GM23338 (cell line): ENCODE data around the gene R3HDM1. TPM values are rescaled to one million over a fixed set of nuclear protein-coding genes. Genes with fewer than 3 reads are reported as not detected.
A peak's percentile ranks its signal among the peaks of the same experiment; 100 is the strongest.

ENCODE experiments used
- ATAC-seq: fragments of 200-7000 bp; cut with Tn5 transposase; 3 replicates; pipeline ENCODE4 v1.9.1; 2020
- DNase-seq: peaks from one replicate; pipeline ENCODE4 v3.0.0-alpha.2; 2015; ENCODE audit warnings: low spot score
- H2AFZ ChIP-seq: fragments of 200-600 bp; sonication (generic); 2 replicates; pipeline ENCODE4 v1.8.0; 2016; ENCODE audit warnings: antibody characterized with exemption, mild to moderate bottlenecking, moderate library complexity
- H3F3A ChIP-seq: fragments of 200-600 bp; sonication (generic); replicated peaks from 2 replicates; pipeline ENCODE4 v1.8.0; 2017; ENCODE audit warnings: antibody characterized with exemption, mixed run types, low read depth
- H3K27ac ChIP-seq: fragments of 200-600 bp; sonication (generic); 2 replicates; pipeline ENCODE4 v1.6.1; 2016; ENCODE audit warnings: low read depth
- H3K27me3 ChIP-seq: fragments of 200-600 bp; sonication (generic); 2 replicates; pipeline ENCODE4 v1.8.0; 2016; ENCODE audit warnings: mild to moderate bottlenecking, mixed run types, moderate library complexity; ENCODE audit not compliant: insufficient read depth
- H3K36me3 ChIP-seq: fragments of 200-600 bp; sonication (generic); 2 replicates; pipeline ENCODE4 v1.8.0; 2016; ENCODE audit warnings: mild to moderate bottlenecking; ENCODE audit not compliant: insufficient read depth
- H3K4me1 ChIP-seq: fragments of 200-600 bp; sonication (generic); 2 replicates; pipeline ENCODE4 v1.8.0; 2016; ENCODE audit warnings: mild to moderate bottlenecking, moderate library complexity; ENCODE audit not compliant: insufficient read depth
- H3K4me2 ChIP-seq: fragments of 200-600 bp; sonication (generic); 2 replicates; pipeline ENCODE4 v1.7.1; 2017; ENCODE audit warnings: mixed run types
- H3K4me3 ChIP-seq: fragments of 200-600 bp; sonication (generic); 2 replicates; pipeline ENCODE4 v1.6.1; 2016; ENCODE audit warnings: mixed run types
- H3K79me2 ChIP-seq: fragments of 200-600 bp; sonication (generic); replicated peaks from 2 replicates; pipeline ENCODE4 v1.8.0; 2017; ENCODE audit warnings: mild to moderate bottlenecking; ENCODE audit not compliant: insufficient read depth
- H3K9me2 ChIP-seq: fragments of 200-600 bp; sonication (generic); 2 replicates; pipeline ENCODE4 v1.8.0; 2017; ENCODE audit not compliant: insufficient read depth
- H4K20me1 ChIP-seq: fragments of 200-600 bp; sonication (generic); replicated peaks from 2 replicates; pipeline ENCODE4 v1.8.0; 2017; ENCODE audit warnings: mild to moderate bottlenecking; ENCODE audit not compliant: insufficient read depth
- H3K27ac Mint-ChIP-seq: 2 replicates; pipeline ENCODE4 v1.8.0; 2020; ENCODE audit warnings: inconsistent platforms, mild to moderate bottlenecking, moderate library complexity, mixed read lengths
- H3K27me3 Mint-ChIP-seq: 3 replicates; pipeline ENCODE4 v1.8.0; 2022; ENCODE audit warnings: low read depth, mild to moderate bottlenecking, moderate library complexity, mixed read lengths, inconsistent platforms; ENCODE audit not compliant: insufficient read depth, poor library complexity
- H3K36me3 Mint-ChIP-seq: 3 replicates; pipeline ENCODE4 v1.8.0; 2021; ENCODE audit warnings: low read depth, mild to moderate bottlenecking, inconsistent platforms, moderate library complexity, mixed read lengths
- H3K4me1 Mint-ChIP-seq: 3 replicates; pipeline ENCODE4 v1.8.0; 2020; ENCODE audit warnings: mild to moderate bottlenecking, inconsistent platforms, mixed read lengths
- H3K4me3 Mint-ChIP-seq: 3 replicates; pipeline ENCODE4 v1.8.0; 2021; ENCODE audit warnings: moderate library complexity, mild to moderate bottlenecking, inconsistent platforms, mixed read lengths
- H3K9me3 Mint-ChIP-seq: 3 replicates; pipeline ENCODE4 v1.8.0; 2020; ENCODE audit warnings: moderate library complexity, mild to moderate bottlenecking, inconsistent platforms, mixed read lengths
- CREB1 ChIP-seq: fragments of 250-450 bp; sonication (Bioruptor Pico); IDR thresholded peaks from 2 replicates; pipeline ENCODE4 v1.5.0; 2020; ENCODE audit warnings: low read depth, mild to moderate bottlenecking, moderate library complexity
- CTCF ChIP-seq, 2 experiments: fragments of 200-600 bp in 1 of 2; sonication (generic) in 1 of 2; conservative IDR thresholded peaks; 2 replicates each; pipeline versions ENCODE4 v1.5.1 to v1.6.1; 2016 to 2017; ENCODE audit warnings: antibody characterized with exemption in 2 of 2, low read depth in 2 of 2, mild to moderate bottlenecking in 2 of 2, moderate library complexity in 1 of 2
- EZH2phosphoT487 ChIP-seq: fragments of 200-600 bp; sonication (generic); IDR thresholded peaks from one replicate; pipeline ENCODE4 v1.8.1; 2018; ENCODE audit warnings: antibody characterized with exemption; ENCODE audit not compliant: unreplicated experiment
- NANOG ChIP-seq: IDR thresholded peaks from 2 replicates; pipeline ENCODE4 v1.6.1; 2016; ENCODE audit warnings: antibody characterized with exemption, borderline replicate concordance
- ZNF114 ChIP-seq: fragments of 250-450 bp; sonication (Bioruptor Pico); IDR thresholded peaks from 2 replicates; pipeline ENCODE4 v1.5.0; 2020; ENCODE audit warnings: mild to moderate bottlenecking, moderate library complexity
- ZNF462 ChIP-seq: fragments of 250-450 bp; sonication (Bioruptor Pico); IDR thresholded peaks from 2 replicates; pipeline ENCODE4 v1.5.0; 2020; ENCODE audit warnings: mild to moderate bottlenecking, moderate library complexity
- polyA plus RNA-seq: library from polyadenylated mRNA; unstranded; fragments of >200 nt; fragmentation: Nextera tagmentation; extraction: Ambion mirVana; gene quantifications from 2 replicates; pipeline ENCODE4 v1.2.1, GENCODE V29; 2016
- total RNA-seq: library from RNA; depleted of rRNA; stranded (reverse); fragments of >200 nt; shearing (Covaris generic); gene quantifications from 2 replicates; pipeline ENCODE4 v1.2.3, GENCODE V29; 2014
- TF ChIP-seq, protein P1 (sequence below): IDR thresholded peaks from one replicate; pipeline ENCODE4 v1.6.1; 2018; ENCODE audit warnings: antibody characterized with exemption; ENCODE audit not compliant: unreplicated experiment

R3HDM1 gene
- total and polyA plus RNA-seq, 2 experiments from 2014 or later: 63.1 to 88.8 TPM

DNA sequence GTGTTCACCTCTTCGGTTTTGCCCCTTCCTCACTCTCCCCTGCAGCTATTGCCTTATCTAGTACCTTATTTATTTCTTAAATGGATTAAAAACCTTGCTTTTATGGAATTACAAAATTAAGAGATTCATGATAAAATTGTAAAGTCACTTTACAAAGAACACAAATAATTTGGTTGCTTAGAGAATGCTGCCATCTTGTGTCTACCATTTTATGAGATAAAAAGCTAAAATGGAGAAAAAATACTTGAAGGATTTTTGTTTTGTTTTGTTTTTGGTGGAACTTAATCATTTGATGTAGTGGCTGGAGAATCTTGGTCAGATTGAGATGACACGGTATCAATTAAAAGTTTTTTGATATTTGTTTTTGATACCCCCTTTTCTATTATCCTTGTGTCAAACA, 69.6 kb downstream of the R3HDM1 start:
- Mint-ChIP-seq H3K27me3 (no peaks in the 10 kb centered on the region), H3K36me3 (peaks cover 26% of the 10 kb centered on the region; the same call in 2 of the 3 replicates), H3K27ac (no peak overlapping the region), H3K4me1 (peaks cover 17% of the 10 kb centered on the region), H3K4me3 (no peak overlapping the region), H3K9me3 (no peaks in the 10 kb centered on the region)
- Histone ChIP-seq H3K27me3 (no peaks in the 10 kb centered on the region), H3K4me3 (no peak overlapping the region), H3K27ac (no peak overlapping the region), H3K4me2 (no peak overlapping the region), H3K4me1 (peaks cover 15% of the 10 kb centered on the region), H4K20me1 (peaks cover 4% of the 10 kb centered on the region; the same call in 1 of the 2 replicates), H3K79me2 (peaks cover 26% of the 10 kb centered on the region), H2AFZ (no peak overlapping the region), H3K36me3 (peaks cover 15% of the 10 kb centered on the region; the same call in 1 of the 2 replicates), H3F3A (no peaks in the 10 kb centered on the region), H3K9me2 (no peaks in the 10 kb centered on the region)
- TF ChIP-seq EZH2phosphoT487: no peak
- peak in 1 of 2 experiments; percentile 43; a peak in 2 of 4 replicates for TF ChIP-seq CTCF (conservative IDR thresholded peaks at IDR 0.05; ENCODE audit: low read depth in 2 of 2)
- TF ChIP-seq NANOG: no peak
- TF ChIP-seq ZNF462 (CRISPR knock-in tag): no peak
- no peak for TF ChIP-seq ZNF114 (CRISPR knock-in tag)
- TF ChIP-seq, protein P1, sequence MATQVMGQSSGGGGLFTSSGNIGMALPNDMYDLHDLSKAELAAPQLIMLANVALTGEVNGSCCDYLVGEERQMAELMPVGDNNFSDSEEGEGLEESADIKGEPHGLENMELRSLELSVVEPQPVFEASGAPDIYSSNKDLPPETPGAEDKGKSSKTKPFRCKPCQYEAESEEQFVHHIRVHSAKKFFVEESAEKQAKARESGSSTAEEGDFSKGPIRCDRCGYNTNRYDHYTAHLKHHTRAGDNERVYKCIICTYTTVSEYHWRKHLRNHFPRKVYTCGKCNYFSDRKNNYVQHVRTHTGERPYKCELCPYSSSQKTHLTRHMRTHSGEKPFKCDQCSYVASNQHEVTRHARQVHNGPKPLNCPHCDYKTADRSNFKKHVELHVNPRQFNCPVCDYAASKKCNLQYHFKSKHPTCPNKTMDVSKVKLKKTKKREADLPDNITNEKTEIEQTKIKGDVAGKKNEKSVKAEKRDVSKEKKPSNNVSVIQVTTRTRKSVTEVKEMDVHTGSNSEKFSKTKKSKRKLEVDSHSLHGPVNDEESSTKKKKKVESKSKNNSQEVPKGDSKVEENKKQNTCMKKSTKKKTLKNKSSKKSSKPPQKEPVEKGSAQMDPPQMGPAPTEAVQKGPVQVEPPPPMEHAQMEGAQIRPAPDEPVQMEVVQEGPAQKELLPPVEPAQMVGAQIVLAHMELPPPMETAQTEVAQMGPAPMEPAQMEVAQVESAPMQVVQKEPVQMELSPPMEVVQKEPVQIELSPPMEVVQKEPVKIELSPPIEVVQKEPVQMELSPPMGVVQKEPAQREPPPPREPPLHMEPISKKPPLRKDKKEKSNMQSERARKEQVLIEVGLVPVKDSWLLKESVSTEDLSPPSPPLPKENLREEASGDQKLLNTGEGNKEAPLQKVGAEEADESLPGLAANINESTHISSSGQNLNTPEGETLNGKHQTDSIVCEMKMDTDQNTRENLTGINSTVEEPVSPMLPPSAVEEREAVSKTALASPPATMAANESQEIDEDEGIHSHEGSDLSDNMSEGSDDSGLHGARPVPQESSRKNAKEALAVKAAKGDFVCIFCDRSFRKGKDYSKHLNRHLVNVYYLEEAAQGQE: no peak
- TF ChIP-seq CREB1: no peak
- DNase-seq (no peak), ATAC-seq (no peak)
